22Rv1 (cell line): ENCODE results near the gene LBHD2.

Source experiments
- H3K27ac ChIP-seq: fragments of 450-650 bp; 2 replicates; pipeline ENCODE4 v1.5.1; 2017
- ZFX ChIP-seq: fragments of 450-650 bp; IDR thresholded peaks from 2 replicates; pipeline ENCODE4 v1.6.1; 2017; ENCODE audit warnings: antibody characterized with exemption, borderline replicate concordance
- TF ChIP-seq, protein P1 (sequence below): fragments of 450-650 bp; IDR thresholded peaks from 2 replicates; pipeline ENCODE4 v1.5.1; 2017; ENCODE audit warnings: mild to moderate bottlenecking

LBHD2 gene

DNA sequence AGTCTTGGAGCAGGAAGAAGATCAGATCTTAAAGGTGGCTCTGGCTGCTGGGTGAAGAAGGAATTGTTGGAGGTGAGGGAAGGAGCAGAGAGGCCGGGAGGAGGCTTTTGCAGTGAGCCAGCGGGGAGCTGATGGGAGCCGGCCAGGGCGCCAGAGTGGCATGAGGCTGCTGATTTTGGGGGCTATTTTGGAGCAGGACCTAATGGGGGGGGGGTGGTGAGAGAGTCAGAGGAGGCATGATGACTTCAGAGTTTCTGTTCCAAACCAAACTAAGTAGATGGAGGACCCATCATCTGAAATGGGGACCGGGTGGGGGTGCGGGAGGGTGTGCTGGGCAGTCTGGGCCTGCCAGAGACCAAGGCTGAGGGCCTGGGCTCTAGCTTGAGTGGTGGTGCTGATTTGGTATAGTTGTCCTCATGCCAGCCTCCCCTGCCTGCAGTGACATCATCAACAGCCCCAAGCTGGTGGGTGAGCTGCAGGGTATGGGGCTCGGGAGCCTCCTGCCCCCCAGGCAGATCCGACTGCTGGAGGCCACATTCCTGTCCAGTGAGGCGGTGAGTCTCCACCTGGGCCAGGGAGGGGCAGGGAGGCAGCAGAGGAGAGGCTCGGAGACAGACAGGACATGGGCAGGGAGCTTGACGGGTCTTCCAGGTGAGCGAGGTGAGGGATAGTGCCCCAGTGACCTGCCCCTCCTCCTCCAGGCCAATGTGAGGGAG, 45.4 kb downstream of the LBHD2 start:
- TF ChIP-seq, protein P1, sequence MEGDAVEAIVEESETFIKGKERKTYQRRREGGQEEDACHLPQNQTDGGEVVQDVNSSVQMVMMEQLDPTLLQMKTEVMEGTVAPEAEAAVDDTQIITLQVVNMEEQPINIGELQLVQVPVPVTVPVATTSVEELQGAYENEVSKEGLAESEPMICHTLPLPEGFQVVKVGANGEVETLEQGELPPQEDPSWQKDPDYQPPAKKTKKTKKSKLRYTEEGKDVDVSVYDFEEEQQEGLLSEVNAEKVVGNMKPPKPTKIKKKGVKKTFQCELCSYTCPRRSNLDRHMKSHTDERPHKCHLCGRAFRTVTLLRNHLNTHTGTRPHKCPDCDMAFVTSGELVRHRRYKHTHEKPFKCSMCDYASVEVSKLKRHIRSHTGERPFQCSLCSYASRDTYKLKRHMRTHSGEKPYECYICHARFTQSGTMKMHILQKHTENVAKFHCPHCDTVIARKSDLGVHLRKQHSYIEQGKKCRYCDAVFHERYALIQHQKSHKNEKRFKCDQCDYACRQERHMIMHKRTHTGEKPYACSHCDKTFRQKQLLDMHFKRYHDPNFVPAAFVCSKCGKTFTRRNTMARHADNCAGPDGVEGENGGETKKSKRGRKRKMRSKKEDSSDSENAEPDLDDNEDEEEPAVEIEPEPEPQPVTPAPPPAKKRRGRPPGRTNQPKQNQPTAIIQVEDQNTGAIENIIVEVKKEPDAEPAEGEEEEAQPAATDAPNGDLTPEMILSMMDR, result no peak
- TF ChIP-seq ZFX, result no peak
- no peak overlapping the region for H3K27ac ChIP-seq

DNA sequence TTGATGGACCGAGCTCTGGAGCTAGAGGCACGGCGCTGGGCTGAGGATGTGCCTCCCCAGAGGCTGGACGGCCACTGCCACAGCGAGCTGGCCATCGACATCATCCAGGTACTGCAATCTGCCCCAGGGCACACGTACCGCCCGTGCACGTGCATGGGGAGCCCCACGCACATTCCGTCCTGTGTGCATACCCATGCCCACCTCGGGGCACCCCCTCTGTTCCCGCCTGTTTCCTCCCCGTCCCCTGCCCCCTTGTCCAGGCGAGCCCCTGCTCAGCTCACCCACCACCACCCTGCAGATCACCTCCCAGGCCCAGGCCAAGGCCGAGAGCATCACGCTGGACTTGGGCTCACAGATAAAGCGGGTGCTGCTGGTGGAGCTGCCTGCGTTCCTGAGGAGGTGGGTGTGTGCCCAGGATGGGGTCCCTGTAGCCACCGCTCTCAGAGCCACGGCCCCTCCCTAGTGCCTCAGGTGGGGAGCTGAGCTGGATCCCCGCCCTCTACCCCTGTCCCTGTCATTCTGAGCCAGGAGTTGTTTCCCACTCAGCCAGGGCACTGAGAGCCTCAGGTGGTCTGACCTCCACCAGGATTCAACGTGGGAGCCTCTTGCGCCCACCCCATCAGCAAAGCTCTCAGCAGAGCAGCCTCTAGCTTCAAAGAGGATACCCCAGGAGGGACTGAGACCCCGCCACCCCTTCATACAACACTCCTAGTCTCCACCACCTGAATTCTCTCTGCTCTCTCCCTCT, 46.2 kb downstream of the LBHD2 start:
- H3K27ac ChIP-seq, result no peak overlapping the region
- TF ChIP-seq ZFX, result no peak
- TF ChIP-seq, protein P1, result no peak

DNA sequence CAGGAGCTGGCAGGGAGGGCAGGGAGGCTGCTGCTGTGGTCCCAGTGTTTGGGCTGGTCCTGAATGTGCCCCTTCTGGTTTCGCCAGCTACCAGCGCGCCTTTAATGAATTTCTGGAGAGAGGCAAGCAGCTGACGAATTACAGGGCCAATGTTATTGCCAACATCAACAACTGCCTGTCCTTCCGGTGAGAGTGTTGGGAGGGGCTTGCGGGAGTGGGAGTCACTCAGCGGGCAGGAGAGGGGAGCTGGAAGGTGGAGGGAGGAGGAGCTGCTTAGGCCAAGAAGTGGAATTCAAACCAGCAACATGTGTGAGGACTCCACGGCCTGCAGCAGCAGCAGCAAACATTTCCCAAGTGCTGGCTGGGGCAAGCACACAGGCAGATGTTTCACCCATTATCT, 47.0 kb downstream of the LBHD2 start:
- TF ChIP-seq, protein P1, result no peak
- no peak for TF ChIP-seq ZFX
- no peak overlapping the region for H3K27ac ChIP-seq

DNA sequence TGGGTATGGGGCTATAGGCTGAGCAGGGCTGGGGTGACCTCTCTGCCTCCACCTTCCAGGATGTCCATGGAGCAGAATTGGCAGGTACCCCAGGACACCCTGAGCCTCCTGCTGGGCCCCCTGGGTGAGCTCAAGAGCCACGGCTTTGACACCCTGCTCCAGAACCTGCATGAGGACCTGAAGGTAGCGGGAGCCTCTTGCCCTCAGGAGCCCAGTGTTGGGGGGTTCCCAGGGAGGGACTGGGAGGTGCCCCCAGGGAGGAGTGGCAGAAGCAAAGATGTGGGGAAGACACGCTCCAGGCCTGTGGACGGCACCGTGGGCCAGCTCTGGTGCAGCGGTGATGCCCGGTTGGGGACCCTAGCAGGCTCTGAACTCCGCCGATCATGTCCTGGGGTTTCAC, 47.6 kb downstream of the LBHD2 start:
- H3K27ac ChIP-seq, result no peak overlapping the region
- TF ChIP-seq, protein P1, result no peak
- TF ChIP-seq ZFX, result no peak

DNA sequence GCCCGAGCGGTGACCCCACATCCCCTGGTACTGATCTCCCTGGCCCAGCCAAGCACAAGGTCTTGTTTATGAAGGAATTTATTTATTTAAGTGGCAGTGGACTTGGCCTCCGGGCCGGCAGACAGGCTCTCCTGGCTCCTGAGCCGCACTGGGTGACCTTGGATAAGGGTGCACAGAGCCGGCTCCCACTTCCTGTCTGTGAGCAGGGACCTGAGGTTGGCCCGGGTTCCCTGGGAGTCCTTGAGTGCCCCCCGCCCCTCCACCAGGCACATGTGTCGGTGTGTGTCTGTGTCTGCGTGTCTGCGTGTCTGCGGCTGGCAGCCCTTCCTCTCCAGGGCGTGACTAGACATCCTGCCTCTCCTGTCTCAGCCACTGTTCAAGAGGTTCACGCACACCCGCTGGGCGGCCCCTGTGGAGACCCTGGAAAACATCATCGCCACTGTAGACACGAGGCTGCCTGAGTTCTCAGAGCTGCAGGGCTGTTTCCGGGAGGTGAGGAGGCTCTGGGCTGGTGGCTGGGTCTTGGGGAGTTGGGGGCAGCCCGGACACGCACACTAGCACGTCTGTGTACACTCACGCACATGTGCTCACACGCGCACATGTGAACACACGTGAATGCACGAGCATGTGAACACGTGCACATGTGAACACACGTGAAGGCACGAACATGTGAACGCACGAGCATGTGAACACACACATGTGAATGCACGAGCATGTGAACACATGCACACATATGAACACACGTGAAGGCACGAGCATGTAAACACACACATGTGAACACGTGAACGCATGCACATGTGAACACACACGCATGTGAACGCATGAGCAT, 48.6 kb downstream of the LBHD2 start:
- TF ChIP-seq ZFX, result no peak
- TF ChIP-seq, protein P1, result no peak

DNA sequence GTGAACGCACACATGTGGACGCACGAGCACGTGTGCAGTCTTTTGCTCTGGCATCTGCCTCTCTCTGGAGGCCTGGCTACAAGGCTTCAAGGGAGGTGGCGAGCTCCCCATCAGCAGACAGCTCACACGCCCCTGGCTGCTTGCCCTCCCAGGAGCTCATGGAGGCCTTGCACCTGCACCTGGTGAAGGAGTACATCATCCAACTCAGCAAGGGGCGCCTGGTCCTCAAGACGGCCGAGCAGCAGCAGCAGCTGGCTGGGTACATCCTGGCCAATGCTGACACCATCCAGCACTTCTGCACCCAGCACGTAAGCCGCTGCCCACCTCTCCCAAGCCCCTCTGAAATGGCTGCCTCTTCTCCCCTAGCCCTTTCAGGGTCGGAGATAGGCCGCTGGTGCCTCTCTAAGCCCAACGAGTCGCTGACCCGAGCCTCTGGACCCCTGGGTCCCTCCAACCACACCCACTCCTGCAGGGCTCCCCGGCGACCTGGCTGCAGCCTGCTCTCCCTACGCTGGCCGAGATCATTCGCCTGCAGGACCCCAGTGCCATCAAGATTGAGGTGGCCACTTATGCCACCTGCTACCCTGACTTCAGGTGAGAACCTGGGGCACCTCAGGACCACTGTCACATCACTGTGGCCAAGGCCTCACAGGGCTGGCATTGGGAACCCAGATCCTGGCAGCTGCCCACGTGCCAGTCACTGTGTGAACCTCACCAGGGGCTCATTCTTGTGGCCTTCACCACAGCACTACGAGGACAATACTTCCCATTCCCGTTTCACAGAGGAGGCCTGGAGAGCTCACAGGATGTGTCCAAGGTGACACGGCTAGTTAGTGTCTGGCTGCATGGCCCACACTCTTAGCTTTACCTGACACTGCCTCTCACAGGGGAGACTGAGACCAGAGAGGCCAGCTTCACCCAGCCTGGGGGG, 49.5 kb downstream of the LBHD2 start:
- no peak for TF ChIP-seq ZFX
- TF ChIP-seq, protein P1, result no peak
- H3K27ac ChIP-seq, result no peak overlapping the region

More for the DNA sequence above, 48.6 kb downstream of the LBHD2 start:
- no peak overlapping the region for H3K27ac ChIP-seq
